GM12892 (cell line): ENCODE measurements around the gene ARHGAP12.

ENCODE experiments used
- POLR2A ChIP-seq: IDR thresholded peaks from 2 replicates; pipeline ENCODE4 v1.6.1; 2011; ENCODE audit warnings: low read depth, low read length, control low read depth
- POLR2AphosphoS5 ChIP-seq: IDR thresholded peaks from 2 replicates; pipeline ENCODE4 v1.6.1; 2011; ENCODE audit warnings: low read depth, low read length, control low read depth
- TAF1 ChIP-seq: IDR thresholded peaks from 2 replicates; pipeline ENCODE4 v1.6.1; 2011; ENCODE audit warnings: low read depth, mild to moderate bottlenecking, control low read depth, low read length, borderline replicate concordance

DNA sequence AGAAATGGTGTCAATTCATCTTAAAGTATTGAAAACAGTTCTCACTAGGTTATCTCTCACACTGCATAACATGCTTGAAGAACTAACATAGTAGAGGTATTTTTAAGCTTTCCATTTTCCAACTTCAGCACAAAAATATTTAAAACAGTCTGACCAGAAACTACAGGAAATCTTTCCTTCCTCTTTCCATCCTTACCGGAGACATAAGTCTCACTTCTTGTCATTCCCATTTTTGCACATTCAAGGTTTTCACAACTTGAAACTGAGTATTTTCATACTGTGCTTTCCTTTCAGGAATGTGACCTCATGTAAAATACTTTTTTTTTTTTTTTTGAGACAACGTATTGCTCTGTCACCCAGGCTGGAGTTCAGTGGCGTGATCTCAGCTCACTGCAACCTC lies 45.2 kb downstream of the ARHGAP12 start:
- no peak for TF ChIP-seq POLR2AphosphoS5
- no peak for TF ChIP-seq TAF1
- no peak for TF ChIP-seq POLR2A
